Endothelial cell of umbilical vein (primary cell): ENCODE data around the gene GPR33. TPM values are rescaled to one million over a fixed set of nuclear protein-coding genes. Genes with fewer than 3 reads are reported as not detected.

Source experiments
- BruUV-seq: library from RNA; stranded (reverse); fragments of 400-500 nt; replicated peaks from 2 replicates; lab custom pipeline; 2021; lab: Mats Ljungman, UMichigan
- CTCF ChIA-PET: fragments of 300-600, 350-600 bp; sonication (Branson Sonifier 250); formaldehyde crosslinking; loops from one replicate; lab custom pipeline; 2021; ENCODE audit warnings: antibody characterized with exemption, inconsistent platforms; lab: Charles Lee
- POLR2A ChIA-PET: fragments of 300-600, 350-600 bp; sonication (Branson Sonifier 250); formaldehyde crosslinking; loops from one replicate; lab custom pipeline; 2021; ENCODE audit warnings: antibody characterized with exemption, inconsistent platforms; lab: Charles Lee
- DNase-seq: peaks from one replicate; pipeline ENCODE4 v3.0.0-alpha.2; 2011; ENCODE audit warnings: low read depth, low spot score
- FAIRE-seq: peaks from 2 replicates; lab custom pipeline; 2011; peaks lifted over from hg19 to GRCh38; lab: Jason Lieb, UNC
- H2AFZ ChIP-seq: 2 replicates; pipeline ENCODE4 v1.6.0; 2012; ENCODE audit warnings: low read depth, low read length, control low read depth, inconsistent platforms
- H3K27ac ChIP-seq: 2 replicates; pipeline ENCODE4 v1.5.1; 2011; ENCODE audit warnings: low read depth, mild to moderate bottlenecking, control low read depth, low read length, moderate library complexity; ENCODE audit not compliant: insufficient read depth
- H3K27me3 ChIP-seq, 2 experiments: 2 replicates each; pipeline versions ENCODE4 v1.6.0 to v1.6.1; 2011; ENCODE audit warnings: low read length in 2 of 2, mixed read lengths in 1 of 2; ENCODE audit not compliant: control insufficient read depth in 2 of 2, insufficient read depth in 2 of 2
- H3K36me3 ChIP-seq, 2 experiments: 2 replicates in 1 of 2; 3 replicates in 1 of 2; pipeline ENCODE4 v1.5.1; 2011; ENCODE audit warnings: low read length in 2 of 2, mild to moderate bottlenecking in 1 of 2, moderate library complexity in 1 of 2; ENCODE audit not compliant: control insufficient read depth in 2 of 2, insufficient read depth in 2 of 2; ENCODE audit errors: extremely low read depth in 1 of 2
- H3K4me1 ChIP-seq: 3 replicates; pipeline ENCODE4 v1.5.1; 2011; ENCODE audit warnings: mild to moderate bottlenecking, low read length; ENCODE audit not compliant: control insufficient read depth, insufficient read depth; ENCODE audit errors: extremely low read depth
- H3K4me2 ChIP-seq: 2 replicates; pipeline ENCODE4 v1.6.1; 2011; ENCODE audit warnings: low read length, control low read depth, mixed read lengths; ENCODE audit not compliant: insufficient read depth
- H3K4me3 ChIP-seq, 3 experiments: fragments of 200-600 bp in 1 of 3; sonication (generic), shearing (Covaris generic) in 1 of 3; replicated peaks in 1 of 3; 2 replicates each; pipeline ENCODE4 v1.5.1; 2011 to 2016; ENCODE audit warnings: control low read depth in 3 of 3, low read length in 3 of 3, mild to moderate bottlenecking in 2 of 3, inconsistent platforms in 1 of 3, low read depth in 1 of 3, moderate library complexity in 1 of 3; ENCODE audit not compliant: insufficient read depth in 1 of 3
- H3K79me2 ChIP-seq: 2 replicates; pipeline ENCODE4 v1.6.0; 2012; ENCODE audit warnings: low read length, inconsistent platforms; ENCODE audit not compliant: control insufficient read depth, insufficient read depth
- H3K9ac ChIP-seq: replicated peaks from 2 replicates; pipeline ENCODE3; 2011; ENCODE audit warnings: low read length, control low read depth; ENCODE audit not compliant: insufficient read depth; ENCODE audit errors: extremely low read depth
- H3K9me1 ChIP-seq: replicated peaks from 3 replicates; pipeline ENCODE4 v1.6.0; 2011; ENCODE audit warnings: mild to moderate bottlenecking, low read length; ENCODE audit not compliant: control insufficient read depth, insufficient read depth; ENCODE audit errors: extremely low read depth
- H3K9me3 ChIP-seq: replicated peaks from 2 replicates; pipeline ENCODE4 v1.5.1; 2012; ENCODE audit warnings: low read length, inconsistent platforms; ENCODE audit not compliant: control insufficient read depth, insufficient read depth
- H4K20me1 ChIP-seq: replicated peaks from 2 replicates; pipeline ENCODE3; 2011; ENCODE audit warnings: mild to moderate bottlenecking, low read length; ENCODE audit not compliant: control insufficient read depth, insufficient read depth; ENCODE audit errors: extremely low read depth
- CTCF ChIP-seq, 2 donors: IDR thresholded peaks; 1 replicate in 1 of 2; 2 replicates in 1 of 2; pipeline ENCODE4 v1.5.1; 2011; ENCODE audit warnings: low read length in 2 of 2, mild to moderate bottlenecking in 2 of 2, moderate library complexity in 2 of 2, control low read depth in 1 of 2, inconsistent platforms in 1 of 2, low read depth in 1 of 2; ENCODE audit not compliant: insufficient read depth in 1 of 2; ENCODE audit errors: extremely low read depth in 1 of 2
- EZH2 ChIP-seq: IDR thresholded peaks from 2 replicates; pipeline ENCODE4 v1.6.1; 2012; ENCODE audit warnings: borderline replicate concordance, low read depth, mild to moderate bottlenecking, moderate library complexity, low read length, inconsistent platforms; ENCODE audit not compliant: severe bottlenecking
- FOS ChIP-seq: IDR thresholded peaks from 2 replicates; pipeline ENCODE4 v1.6.1; 2011; ENCODE audit warnings: mild to moderate bottlenecking, low read length, moderate library complexity, borderline replicate concordance; ENCODE audit not compliant: insufficient read depth
- GATA2 ChIP-seq: IDR thresholded peaks from 2 replicates; pipeline ENCODE4 v1.7.0; 2011; ENCODE audit warnings: low read depth, mild to moderate bottlenecking, moderate library complexity, mixed read lengths, low read length; ENCODE audit not compliant: insufficient read length, insufficient read depth
- JUN ChIP-seq: IDR thresholded peaks from 2 replicates; pipeline ENCODE4 v1.6.1; 2011; ENCODE audit warnings: borderline replicate concordance, low read depth; ENCODE audit not compliant: insufficient read length, insufficient read depth
- MAX ChIP-seq: IDR thresholded peaks from 2 replicates; pipeline ENCODE4 v1.6.1; 2011; ENCODE audit not compliant: insufficient read depth, insufficient read length
- MYC ChIP-seq: IDR thresholded peaks from one replicate; pipeline ENCODE4 v1.6.1; 2011; ENCODE audit warnings: mild to moderate bottlenecking, low read depth, low read length
- POLR2A ChIP-seq: IDR thresholded peaks from 2 replicates; pipeline ENCODE4 v1.6.1; 2012; ENCODE audit warnings: low read depth, mild to moderate bottlenecking, control low read depth, low read length
- POLR2AphosphoS5 ChIP-seq: IDR thresholded peaks from 2 replicates; pipeline ENCODE4 v1.6.1; 2012; ENCODE audit warnings: low read depth, mild to moderate bottlenecking, control low read depth, low read length, moderate library complexity; ENCODE audit not compliant: insufficient read depth
- dilution Hi-C: fragments of 300-500 bp; cut with MboI; formaldehyde crosslinking; loops from one replicate; pipeline ENCODE4 v1.15.0; 2019; ENCODE audit warnings: low sequenced_read_pairs; ENCODE audit not compliant: extremely low pct_ligation_motif_present
- intact Hi-C: fragments of 100-400 bp; cut with micrococcal nuclease; formaldehyde crosslinking; loops from one replicate; pipeline ENCODE4 v1.10.0; 2022
- polyA plus RNA-seq, 4 experiments: library from polyadenylated mRNA; depleted of rRNA in 3 of 4; stranded (reverse) in 3 of 4; unstranded in 1 of 4; fragments of >200 nt; gene quantifications; 2 replicates each; pipeline versions ENCODE4 v1.2.1 to v1.2.3, GENCODE V29; 2011 to 2012; ENCODE audit warnings: missing spikeins in 1 of 4
- total RNA-seq: library from RNA; stranded (reverse); gene quantifications from 2 replicates; pipeline ENCODE4 v1.2.3, GENCODE V29; 2021

Gene GPR33
- total and polyA plus RNA-seq, 2 donors (not counting 3 experiments of a cell fraction or from before 2014, with no cell fraction given), result not detected

GRCh38 chr14:31449136-31449535 lies 38.7 kb downstream of the GPR33 start:
- intact Hi-C loops, result no loop called here
- Histone ChIP-seq H2AFZ (no peak overlapping the region), H3K27ac (no peak overlapping the region), H3K4me1 (peaks cover 10% of the 10 kb centered on the region), H3K4me2 (no peak overlapping the region), H3K9me1 (no peaks in the 10 kb centered on the region), H4K20me1 (no peaks in the 10 kb centered on the region), H3K36me3 (peaks cover 0 to 2% of the 10 kb centered on the region in 2 experiments), H3K79me2 (no peaks in the 10 kb centered on the region), H3K9ac (no peak overlapping the region), H3K9me3 (no peaks in the 10 kb centered on the region), H3K4me3 (no peak overlapping the region), H3K27me3 (no peaks in the 10 kb centered on the region)
- BruUV-seq, result no TSS peak
- DNase-seq (peak; percentile 6), FAIRE-seq (no peak)
- CTCF ChIA-PET, result interaction anchor here (0.9 to 2.8 kb wide), 18 partner anchors 8 to 1111 kb away, joined by 3 to 17 read pairs (median 4); partner anchors contain the start of genes HEATR5A and HECTD1
- dilution Hi-C loops, result no loop called here
- no peak for TF ChIP-seq POLR2A
- TF ChIP-seq MYC, result no peak
- TF ChIP-seq MAX, result no peak
- no peak for TF ChIP-seq POLR2AphosphoS5
- TF ChIP-seq CTCF (IDR thresholded peaks at IDR 0.05; ENCODE audit: extremely low read depth in 1 of 2, insufficient read depth in 1 of 2, low read depth in 1 of 2, low read length in 2 of 2), result no peak
- TF ChIP-seq FOS, result no peak
- TF ChIP-seq GATA2, result no peak
- no peak for TF ChIP-seq JUN
- no peak for TF ChIP-seq EZH2
- POLR2A ChIA-PET, result interaction anchor here (0.6 to 2.2 kb wide), 2 partner anchors 29 to 62 kb away, joined by 3 to 14 read pairs; partner anchors contain the start of gene HEATR5A
